Panc1 (cell line): ENCODE data around the gene SHMT1. TPM values are rescaled to one million over a fixed set of nuclear protein-coding genes. Genes with fewer than 3 reads are reported as not detected.

Experiments
- ATAC-seq: fragments of 200-7000 bp; cut with Tn5 transposase; 2 replicates; pipeline ENCODE4 v1.9.1; 2020; ENCODE audit warnings: mild to moderate bottlenecking, moderate library complexity
- BruUV-seq: library from RNA; stranded (reverse); fragments of 400-500 nt; replicated peaks from 2 replicates; lab custom pipeline; 2021; lab: Mats Ljungman, UMichigan
- CTCF ChIA-PET: fragments of 300-600 bp; sonication (Branson Sonifier 250); formaldehyde crosslinking; loops from one replicate; lab custom pipeline; 2022; ENCODE audit warnings: antibody characterized with exemption; lab: Charles Lee
- POLR2A ChIA-PET: fragments of 300-600 bp; sonication (Branson Sonifier 250); formaldehyde crosslinking; loops from one replicate; lab custom pipeline; 2022; ENCODE audit warnings: antibody characterized with exemption; lab: Charles Lee
- DNase-seq: peaks from one replicate; pipeline ENCODE4 v3.0.0-alpha.2; 2010; ENCODE audit warnings: low read depth, low spot score
- H3K27ac ChIP-seq: 2 replicates; pipeline ENCODE4 v1.5.1; 2011; ENCODE audit warnings: mild to moderate bottlenecking, low read length, inconsistent platforms
- H3K27me3 ChIP-seq: fragments of 200-500 bp; sonication (Bioruptor generic); 2 replicates; pipeline ENCODE4 v1.6.0; 2014; ENCODE audit warnings: low read length, inconsistent platforms; ENCODE audit not compliant: control insufficient read depth, insufficient read depth
- H3K36me3 ChIP-seq: fragments of 200-500 bp; sonication (Bioruptor generic); 2 replicates; pipeline ENCODE4 v1.5.1; 2014; ENCODE audit warnings: inconsistent platforms, mild to moderate bottlenecking, low read length, moderate library complexity; ENCODE audit not compliant: control insufficient read depth, insufficient read depth
- H3K4me1 ChIP-seq: 2 replicates; pipeline ENCODE4 v1.5.1; 2011; ENCODE audit warnings: inconsistent platforms, mild to moderate bottlenecking, low read length, moderate library complexity; ENCODE audit not compliant: control insufficient read depth, insufficient read depth
- H3K4me3 ChIP-seq, 2 experiments: 2 replicates each; pipeline ENCODE4 v1.5.1; 2011 to 2012; ENCODE audit warnings: low read depth in 2 of 2, low read length in 2 of 2, mild to moderate bottlenecking in 2 of 2, inconsistent platforms in 1 of 2, moderate library complexity in 1 of 2
- H3K9me3 ChIP-seq: fragments of 200-500 bp; sonication (Bioruptor generic); 2 replicates; pipeline ENCODE4 v1.5.1; 2014; ENCODE audit warnings: low read depth, mild to moderate bottlenecking, inconsistent platforms, low read length, moderate library complexity; ENCODE audit not compliant: control insufficient read depth, insufficient read depth
- POLR2AphosphoS5 ChIP-seq: IDR thresholded peaks from 2 replicates; pipeline ENCODE4 v1.6.1; 2012; ENCODE audit warnings: mild to moderate bottlenecking, low read depth, low read length, moderate library complexity
- SIN3A ChIP-seq: IDR thresholded peaks from 2 replicates; pipeline ENCODE4 v1.6.1; 2012; ENCODE audit warnings: low read depth, mild to moderate bottlenecking, low read length, moderate library complexity, borderline replicate concordance; ENCODE audit not compliant: insufficient read depth
- TCF7L2 ChIP-seq: IDR thresholded peaks from 2 replicates; pipeline ENCODE4 v1.6.1; 2011; ENCODE audit warnings: mild to moderate bottlenecking, low read depth, low read length, inconsistent platforms
- in situ Hi-C: cut with HindIII; loops from 2 replicates; pipeline ENCODE4 v1.10.0; 2016; ENCODE audit warnings: low sequenced_read_pairs, low pct_unique_long_range_greater_than_20kb
- intact Hi-C: fragments of 100-400 bp; cut with micrococcal nuclease; formaldehyde crosslinking; loops from one replicate; pipeline ENCODE4 v1.10.0; 2022; ENCODE audit not compliant: unreplicated experiment
- total RNA-seq: library from RNA; stranded (reverse); gene quantifications from one replicate; pipeline ENCODE4 v1.2.1, GENCODE V29; 2021; ENCODE audit not compliant: unreplicated experiment
- TF ChIP-seq, protein P1 (sequence below), 2 experiments: IDR thresholded peaks; 2 replicates each; pipeline ENCODE4 v1.6.1; 2011 to 2012; ENCODE audit warnings: low read depth in 2 of 2, control low read depth in 1 of 2, low read length in 1 of 2, mild to moderate bottlenecking in 1 of 2, moderate library complexity in 1 of 2; ENCODE audit not compliant: insufficient read depth in 1 of 2
- TF ChIP-seq, protein P2 (sequence below): fragments of 450-650 bp; IDR thresholded peaks from 2 replicates; pipeline ENCODE4 v1.5.1; 2017; ENCODE audit warnings: mild to moderate bottlenecking

The SHMT1 gene
- total RNA-seq, 1 experiment from 2014 or later = 21.7 TPM

DNA sequence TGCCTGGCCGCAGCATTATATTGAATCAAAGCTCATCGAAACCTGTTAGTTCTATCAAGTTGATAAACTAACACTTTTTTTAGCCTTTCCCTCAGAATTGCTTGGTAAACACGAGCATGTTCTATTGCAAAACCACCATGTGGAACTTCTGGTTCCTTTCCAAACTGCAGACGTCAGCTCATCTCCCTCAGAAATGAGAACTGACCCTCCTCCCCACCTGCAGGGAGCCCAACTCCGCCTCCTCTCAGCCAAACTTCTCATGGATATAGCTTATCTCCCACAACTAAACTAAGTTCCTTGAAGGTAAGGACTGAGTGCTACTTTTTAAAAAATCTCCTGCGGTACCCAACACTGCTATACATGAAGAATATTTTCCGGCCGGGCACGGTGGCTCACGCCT is 6.7 kb downstream of the SHMT1 start:
- CTCF ChIA-PET = no interaction called here
- intact Hi-C loops = no loop called here

DNA sequence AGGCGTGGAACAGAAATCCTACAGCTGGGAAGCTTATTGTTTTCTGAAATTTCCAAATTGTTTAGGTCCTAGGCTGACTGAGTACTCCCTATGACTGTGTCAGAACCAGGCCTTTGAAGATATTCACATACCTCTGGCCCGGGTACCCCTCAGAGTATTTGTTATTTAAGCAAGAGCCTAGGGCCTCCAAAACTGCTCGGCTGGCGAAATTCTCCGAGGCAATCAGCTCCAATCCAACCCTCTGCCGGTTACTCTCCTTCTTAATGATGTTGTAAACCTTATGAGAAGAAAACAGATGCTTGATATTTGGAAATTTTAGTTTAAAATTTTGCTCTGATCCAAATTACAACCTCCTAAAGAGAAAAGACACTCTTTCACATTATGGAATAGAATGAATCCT is 9.8 kb downstream of the SHMT1 start:
- Histone ChIP-seq H3K27me3 (no peaks in the 10 kb centered on the region), H3K36me3 (no peaks in the 10 kb centered on the region; the same call in 1 of the 2 replicates), H3K4me1 (no peaks in the 10 kb centered on the region), H3K9me3 (no peaks in the 10 kb centered on the region), H3K27ac (no peak overlapping the region), H3K4me3 (no peak overlapping the region)
- ChIA-PET POLR2A (no interaction called here), CTCF (no interaction called here)
- ATAC-seq = no peak
- intact Hi-C loops = no loop called here
- in situ Hi-C loops = no loop called here
- no peak for TF ChIP-seq SIN3A
- TF ChIP-seq POLR2AphosphoS5 = no peak
- BruUV-seq = no TSS peak
- DNase-seq = no peak

More for the DNA sequence above, 6.7 kb downstream of the SHMT1 start:
- no peaks in the 10 kb centered on the region; the same call in 1 of the 2 replicates for H3K36me3 ChIP-seq
- in situ Hi-C loops = no loop called here
- ATAC-seq (no peak), DNase-seq (no peak)
- POLR2A ChIA-PET = interaction anchor here (0.7 kb wide), 1 partner anchor 55 kb away, joined by 3 read pairs; no protein-coding TSS in a partner anchor
- no peaks in the 10 kb centered on the region for H3K27me3 ChIP-seq
- H3K4me1 ChIP-seq = no peaks in the 10 kb centered on the region
- H3K4me3 ChIP-seq = no peak overlapping the region
- BruUV-seq = no TSS peak
- H3K27ac ChIP-seq = no peak overlapping the region
- TF ChIP-seq, protein P1, sequence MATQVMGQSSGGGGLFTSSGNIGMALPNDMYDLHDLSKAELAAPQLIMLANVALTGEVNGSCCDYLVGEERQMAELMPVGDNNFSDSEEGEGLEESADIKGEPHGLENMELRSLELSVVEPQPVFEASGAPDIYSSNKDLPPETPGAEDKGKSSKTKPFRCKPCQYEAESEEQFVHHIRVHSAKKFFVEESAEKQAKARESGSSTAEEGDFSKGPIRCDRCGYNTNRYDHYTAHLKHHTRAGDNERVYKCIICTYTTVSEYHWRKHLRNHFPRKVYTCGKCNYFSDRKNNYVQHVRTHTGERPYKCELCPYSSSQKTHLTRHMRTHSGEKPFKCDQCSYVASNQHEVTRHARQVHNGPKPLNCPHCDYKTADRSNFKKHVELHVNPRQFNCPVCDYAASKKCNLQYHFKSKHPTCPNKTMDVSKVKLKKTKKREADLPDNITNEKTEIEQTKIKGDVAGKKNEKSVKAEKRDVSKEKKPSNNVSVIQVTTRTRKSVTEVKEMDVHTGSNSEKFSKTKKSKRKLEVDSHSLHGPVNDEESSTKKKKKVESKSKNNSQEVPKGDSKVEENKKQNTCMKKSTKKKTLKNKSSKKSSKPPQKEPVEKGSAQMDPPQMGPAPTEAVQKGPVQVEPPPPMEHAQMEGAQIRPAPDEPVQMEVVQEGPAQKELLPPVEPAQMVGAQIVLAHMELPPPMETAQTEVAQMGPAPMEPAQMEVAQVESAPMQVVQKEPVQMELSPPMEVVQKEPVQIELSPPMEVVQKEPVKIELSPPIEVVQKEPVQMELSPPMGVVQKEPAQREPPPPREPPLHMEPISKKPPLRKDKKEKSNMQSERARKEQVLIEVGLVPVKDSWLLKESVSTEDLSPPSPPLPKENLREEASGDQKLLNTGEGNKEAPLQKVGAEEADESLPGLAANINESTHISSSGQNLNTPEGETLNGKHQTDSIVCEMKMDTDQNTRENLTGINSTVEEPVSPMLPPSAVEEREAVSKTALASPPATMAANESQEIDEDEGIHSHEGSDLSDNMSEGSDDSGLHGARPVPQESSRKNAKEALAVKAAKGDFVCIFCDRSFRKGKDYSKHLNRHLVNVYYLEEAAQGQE (IDR thresholded peaks at IDR 0.05; ENCODE audit: insufficient read depth in 1 of 2, low read depth in 2 of 2, low read length in 1 of 2) = no peak
- no peaks in the 10 kb centered on the region for H3K9me3 ChIP-seq

DNA sequence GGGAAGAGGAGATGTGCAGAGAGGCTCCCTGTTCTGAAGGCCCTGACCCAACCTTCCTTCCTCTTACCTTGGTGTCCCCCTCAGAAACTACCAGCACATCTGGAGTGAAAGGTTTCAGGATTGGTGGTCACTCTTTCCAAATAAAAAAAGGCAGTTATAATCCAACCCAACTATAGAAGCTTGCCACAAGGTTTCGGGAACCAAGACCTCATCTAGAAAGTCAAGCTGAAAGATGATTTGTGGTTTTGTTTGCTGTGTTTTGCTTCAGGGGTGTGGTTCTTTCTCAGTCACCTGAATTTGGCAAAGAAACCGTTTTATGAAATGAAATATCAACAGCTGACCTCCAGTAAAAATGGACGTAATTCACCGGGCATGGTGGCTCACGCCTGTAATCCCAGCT is 19.3 kb downstream of the SHMT1 start:
- H3K4me3 ChIP-seq = no peak overlapping the region
- TF ChIP-seq TCF7L2 = no peak
- no peak for TF ChIP-seq POLR2AphosphoS5
- TF ChIP-seq, protein P1 (IDR thresholded peaks at IDR 0.05; ENCODE audit: insufficient read depth in 1 of 2, low read depth in 2 of 2, low read length in 1 of 2) = no peak
- TF ChIP-seq, protein P2, sequence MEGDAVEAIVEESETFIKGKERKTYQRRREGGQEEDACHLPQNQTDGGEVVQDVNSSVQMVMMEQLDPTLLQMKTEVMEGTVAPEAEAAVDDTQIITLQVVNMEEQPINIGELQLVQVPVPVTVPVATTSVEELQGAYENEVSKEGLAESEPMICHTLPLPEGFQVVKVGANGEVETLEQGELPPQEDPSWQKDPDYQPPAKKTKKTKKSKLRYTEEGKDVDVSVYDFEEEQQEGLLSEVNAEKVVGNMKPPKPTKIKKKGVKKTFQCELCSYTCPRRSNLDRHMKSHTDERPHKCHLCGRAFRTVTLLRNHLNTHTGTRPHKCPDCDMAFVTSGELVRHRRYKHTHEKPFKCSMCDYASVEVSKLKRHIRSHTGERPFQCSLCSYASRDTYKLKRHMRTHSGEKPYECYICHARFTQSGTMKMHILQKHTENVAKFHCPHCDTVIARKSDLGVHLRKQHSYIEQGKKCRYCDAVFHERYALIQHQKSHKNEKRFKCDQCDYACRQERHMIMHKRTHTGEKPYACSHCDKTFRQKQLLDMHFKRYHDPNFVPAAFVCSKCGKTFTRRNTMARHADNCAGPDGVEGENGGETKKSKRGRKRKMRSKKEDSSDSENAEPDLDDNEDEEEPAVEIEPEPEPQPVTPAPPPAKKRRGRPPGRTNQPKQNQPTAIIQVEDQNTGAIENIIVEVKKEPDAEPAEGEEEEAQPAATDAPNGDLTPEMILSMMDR = no peak
- no peak for TF ChIP-seq SIN3A
- no TSS peak for BruUV-seq
- no peaks in the 10 kb centered on the region for H3K36me3 ChIP-seq
- DNase-seq = no peak
- ChIA-PET POLR2A (no interaction called here), CTCF (no interaction called here)
- intact Hi-C loops = no loop called here
- H3K27ac ChIP-seq = no peak overlapping the region
- in situ Hi-C loops = no loop called here
- H3K4me1 ChIP-seq = no peaks in the 10 kb centered on the region
- H3K27me3 ChIP-seq = no peaks in the 10 kb centered on the region
- H3K9me3 ChIP-seq = no peaks in the 10 kb centered on the region
- no peak for ATAC-seq
